Measurements from ENCODE around the gene PAK5. TPM values are rescaled to one million over a fixed set of nuclear protein-coding genes. Genes with fewer than 3 reads are reported as not detected.

Gene PAK5
- total and polyA plus RNA-seq, 9 of the 15 experiments (the other 6 are each of a cell fraction or from before 2014, with no cell fraction given) = not detected

DNA sequence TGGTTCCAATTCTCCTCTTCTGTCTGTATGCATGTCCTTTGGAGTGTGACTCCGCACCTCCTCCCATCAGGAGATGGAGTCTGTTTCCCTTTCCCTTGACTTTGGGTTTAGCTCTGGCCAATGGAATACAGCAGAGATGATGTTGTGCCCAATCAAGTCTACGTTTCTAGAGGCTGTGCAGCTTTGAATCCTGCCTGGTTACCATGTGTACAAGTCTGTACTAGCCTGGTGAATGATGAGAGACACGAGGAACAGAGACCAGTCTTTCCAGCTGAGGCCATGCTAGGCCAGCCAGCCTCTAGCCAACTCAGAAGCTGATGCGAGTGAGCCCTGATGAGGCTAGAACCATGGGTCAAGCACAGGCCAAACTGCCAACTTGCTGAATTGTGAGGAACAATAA is 241.3 kb downstream of the PAK5 start (continued):
- TF ChIP-seq BRD9 (IDR thresholded peaks at IDR 0.05; ENCODE audit: low read depth, partially characterized antibody) = no peak
- TF ChIP-seq ZNF77 (CRISPR knock-in tag; IDR thresholded peaks at IDR 0.05) = no peak

DNA sequence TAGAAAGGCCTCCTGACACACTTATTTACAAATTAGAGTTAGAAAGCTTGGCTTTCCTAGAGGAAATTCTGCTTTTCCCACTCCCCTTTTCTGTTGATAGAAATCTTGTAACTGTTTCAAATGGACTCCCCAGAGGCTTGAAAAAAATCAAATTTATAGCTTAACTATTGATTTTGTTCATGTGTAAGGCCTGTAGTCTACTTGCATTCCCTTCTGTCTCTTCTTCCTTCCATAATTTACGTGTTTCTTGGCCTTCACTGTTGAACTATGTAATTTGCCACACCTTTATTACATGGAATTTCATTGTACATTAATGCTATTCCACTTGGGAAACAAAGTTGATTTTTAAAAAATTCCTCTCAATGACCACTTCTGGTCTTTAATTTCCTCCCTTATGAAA is 243.1 kb downstream of the PAK5 start:
- 0% methylated on average over 1 of the region's 1 CpG for WGBS (ENCODE audit: insufficient coverage, low coverage, missing lambda C conversion rate)
- H3K9me3 ChIP-seq (replicated peaks; ENCODE audit: control insufficient read depth, insufficient read depth, low read depth, low read length) = no peaks in the 10 kb centered on the region
- no peaks in the 10 kb centered on the region for H3K79me2 ChIP-seq (ENCODE audit: control insufficient read depth, insufficient read depth, low read length)
- DNase-seq (ENCODE audit: extremely low read depth in 1 of 4, low spot score in 3 of 4) (no peak), ATAC-seq (no peak), FAIRE-seq (no peak)
- H4K20me1 ChIP-seq (replicated peaks; ENCODE audit: control insufficient read depth, insufficient read depth, low read length) = no peaks in the 10 kb centered on the region
- CTCF ChIA-PET (ENCODE audit: low intra/inter-chr PET ratio) = no interaction called here
- POLR2A ChIA-PET = no interaction called here
- no peaks in the 10 kb centered on the region for H3K36me3 ChIP-seq (ENCODE audit: control insufficient read depth, insufficient read depth, low read length)
- H3K4me2 ChIP-seq (ENCODE audit: insufficient read depth, low read length) = no peak overlapping the region
- in situ Hi-C loops (cut with MboI) = no loop called here
- no peaks in the 10 kb centered on the region for H3K9me1 ChIP-seq (ENCODE audit: control insufficient read depth, insufficient read depth, low read length)
- no TSS peak for BruUV-seq (replicated peaks)
- intact Hi-C loops (cut with micrococcal nuclease) = no loop called here
- no peak overlapping the region for H3K9ac ChIP-seq (ENCODE audit: insufficient read depth in 1 of 2, low read depth in 2 of 2, low read length in 2 of 2)
- H3K4me1 ChIP-seq (replicated peaks in 1 of 2; ENCODE audit: control insufficient read depth in 2 of 2, insufficient read depth in 2 of 2, low read length in 2 of 2) = no peaks in the 10 kb centered on the region
- no peaks in the 10 kb centered on the region for H3K27me3 ChIP-seq (ENCODE audit: control insufficient read depth in 2 of 2, insufficient read depth in 2 of 2, low read length in 2 of 2)
- H3K4me3 ChIP-seq = no peak overlapping the region
- H3K27ac ChIP-seq (ENCODE audit: extremely low read depth, low read depth, low read length) = no peak overlapping the region
- H2AFZ ChIP-seq (ENCODE audit: low read depth, low read length) = no peak overlapping the region
- TF ChIP-seq ARID2 (IDR thresholded peaks at IDR 0.05) = no peak
- TF ChIP-seq ZNF224 (CRISPR knock-in tag; IDR thresholded peaks at IDR 0.05) = no peak
- TF ChIP-seq CEBPG (CRISPR knock-in tag; IDR thresholded peaks at IDR 0.05) = no peak
- TF ChIP-seq CEBPG (tag; conservative IDR thresholded peaks at IDR 0.05 in 1 of 2, IDR thresholded peaks at IDR 0.05 in 1 of 2) = no peak
- TF ChIP-seq, protein P1, sequence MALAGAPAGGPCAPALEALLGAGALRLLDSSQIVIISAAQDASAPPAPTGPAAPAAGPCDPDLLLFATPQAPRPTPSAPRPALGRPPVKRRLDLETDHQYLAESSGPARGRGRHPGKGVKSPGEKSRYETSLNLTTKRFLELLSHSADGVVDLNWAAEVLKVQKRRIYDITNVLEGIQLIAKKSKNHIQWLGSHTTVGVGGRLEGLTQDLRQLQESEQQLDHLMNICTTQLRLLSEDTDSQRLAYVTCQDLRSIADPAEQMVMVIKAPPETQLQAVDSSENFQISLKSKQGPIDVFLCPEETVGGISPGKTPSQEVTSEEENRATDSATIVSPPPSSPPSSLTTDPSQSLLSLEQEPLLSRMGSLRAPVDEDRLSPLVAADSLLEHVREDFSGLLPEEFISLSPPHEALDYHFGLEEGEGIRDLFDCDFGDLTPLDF (CRISPR knock-in tag; IDR thresholded peaks at IDR 0.05) = no peak
- TF ChIP-seq ZNF23 (CRISPR knock-in tag; IDR thresholded peaks at IDR 0.05) = no peak
- TF ChIP-seq XRCC3 (IDR thresholded peaks at IDR 0.05) = no peak
- TF ChIP-seq ZNF695 (CRISPR knock-in tag; IDR thresholded peaks at IDR 0.05) = no peak
- TF ChIP-seq, protein P2, sequence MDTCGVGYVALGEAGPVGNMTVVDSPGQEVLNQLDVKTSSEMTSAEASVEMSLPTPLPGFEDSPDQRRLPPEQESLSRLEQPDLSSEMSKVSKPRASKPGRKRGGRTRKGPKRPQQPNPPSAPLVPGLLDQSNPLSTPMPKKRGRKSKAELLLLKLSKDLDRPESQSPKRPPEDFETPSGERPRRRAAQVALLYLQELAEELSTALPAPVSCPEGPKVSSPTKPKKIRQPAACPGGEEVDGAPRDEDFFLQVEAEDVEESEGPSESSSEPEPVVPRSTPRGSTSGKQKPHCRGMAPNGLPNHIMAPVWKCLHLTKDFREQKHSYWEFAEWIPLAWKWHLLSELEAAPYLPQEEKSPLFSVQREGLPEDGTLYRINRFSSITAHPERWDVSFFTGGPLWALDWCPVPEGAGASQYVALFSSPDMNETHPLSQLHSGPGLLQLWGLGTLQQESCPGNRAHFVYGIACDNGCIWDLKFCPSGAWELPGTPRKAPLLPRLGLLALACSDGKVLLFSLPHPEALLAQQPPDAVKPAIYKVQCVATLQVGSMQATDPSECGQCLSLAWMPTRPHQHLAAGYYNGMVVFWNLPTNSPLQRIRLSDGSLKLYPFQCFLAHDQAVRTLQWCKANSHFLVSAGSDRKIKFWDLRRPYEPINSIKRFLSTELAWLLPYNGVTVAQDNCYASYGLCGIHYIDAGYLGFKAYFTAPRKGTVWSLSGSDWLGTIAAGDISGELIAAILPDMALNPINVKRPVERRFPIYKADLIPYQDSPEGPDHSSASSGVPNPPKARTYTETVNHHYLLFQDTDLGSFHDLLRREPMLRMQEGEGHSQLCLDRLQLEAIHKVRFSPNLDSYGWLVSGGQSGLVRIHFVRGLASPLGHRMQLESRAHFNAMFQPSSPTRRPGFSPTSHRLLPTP (IDR thresholded peaks at IDR 0.05; ENCODE audit: borderline replicate concordance, extremely low read depth, insufficient read length) = no peak
- TF ChIP-seq DMBX1 (CRISPR knock-in tag; IDR thresholded peaks at IDR 0.05; ENCODE audit: borderline replicate concordance) = no peak
- TF ChIP-seq CSDE1 (IDR thresholded peaks at IDR 0.05) = no peak
- TF ChIP-seq ZNF445 (CRISPR knock-in tag; IDR thresholded peaks at IDR 0.05; ENCODE audit: low read depth) = no peak
- TF ChIP-seq GABPB2 (CRISPR knock-in tag; conservative IDR thresholded peaks at IDR 0.05) = no peak
- no peak for TF ChIP-seq SMAD4 (CRISPR knock-in tag; conservative IDR thresholded peaks at IDR 0.05)
- no peak for TF ChIP-seq FOXA1 (IDR thresholded peaks at IDR 0.05; ENCODE audit: borderline replicate concordance)
- no peak for TF ChIP-seq FOXM1 (IDR thresholded peaks at IDR 0.05; ENCODE audit: low read depth)
- TF ChIP-seq FOXM1 (CRISPR knock-in tag; IDR thresholded peaks at IDR 0.05; ENCODE audit: low read depth) = no peak
